Endothelial cell (in vitro differentiated cells): ENCODE results near the gene MLYCD. TPM values are rescaled to one million over a fixed set of nuclear protein-coding genes. Genes with fewer than 3 reads are reported as not detected.

Source experiments
- DNase-seq: peaks from one replicate; pipeline ENCODE4 v3.0.0; 2021; ENCODE audit warnings: low spot score
- H3K27ac Mint-ChIP-seq: one replicate; pipeline ENCODE4 v1.8.0; 2021; ENCODE audit warnings: mixed read lengths, inconsistent platforms; ENCODE audit not compliant: unreplicated experiment
- H3K27me3 Mint-ChIP-seq: one replicate; pipeline ENCODE4 v1.8.0; 2021; ENCODE audit warnings: mild to moderate bottlenecking, moderate library complexity, mixed read lengths, inconsistent platforms; ENCODE audit not compliant: unreplicated experiment
- H3K36me3 Mint-ChIP-seq: one replicate; pipeline ENCODE4 v1.8.0; 2021; ENCODE audit warnings: mild to moderate bottlenecking, low read depth, mixed read lengths, inconsistent platforms; ENCODE audit not compliant: unreplicated experiment
- H3K4me1 Mint-ChIP-seq: one replicate; pipeline ENCODE4 v1.8.0; 2021; ENCODE audit warnings: mild to moderate bottlenecking, mixed read lengths, inconsistent platforms; ENCODE audit not compliant: unreplicated experiment
- H3K4me3 Mint-ChIP-seq: one replicate; pipeline ENCODE4 v1.8.0; 2021; ENCODE audit warnings: mild to moderate bottlenecking, mixed read lengths, inconsistent platforms; ENCODE audit not compliant: unreplicated experiment
- H3K9me3 Mint-ChIP-seq: one replicate; pipeline ENCODE4 v1.8.0; 2021; ENCODE audit warnings: mixed read lengths, inconsistent platforms; ENCODE audit not compliant: unreplicated experiment
- CTCF ChIP-seq: fragments of 200-600 bp; sonication (generic); IDR thresholded peaks from one replicate; pipeline ENCODE4 v1.5.0; 2021; ENCODE audit warnings: antibody characterized with exemption; ENCODE audit not compliant: unreplicated experiment
- total RNA-seq: library from RNA; stranded (reverse); fragmentation: NEBNext Ultra II Directional; extraction: Animal tissue kit (Norgen Biotek cat#: 25700); gene quantifications from one replicate; pipeline ENCODE4 v1.2.1, GENCODE V29; 2021; ENCODE audit not compliant: unreplicated experiment

Gene MLYCD
- total RNA-seq, 1 donor from 2014 or later: 3.0 TPM

GRCh38 chr16:83895243-83895642, 3.7 kb upstream of the MLYCD start:
- DNase-seq: no peak
- Mint-ChIP-seq H3K4me1 (peaks cover 9% of the 10 kb centered on the region), H3K9me3 (peaks cover 4% of the 10 kb centered on the region), H3K27me3 (peaks cover 8% of the 10 kb centered on the region), H3K27ac (no peak overlapping the region), H3K4me3 (no peak overlapping the region), H3K36me3 (peaks cover 4% of the 10 kb centered on the region)
- TF ChIP-seq CTCF: no peak

GRCh38 chr16:83895942-83896341, 3.0 kb upstream of the MLYCD start:
- Mint-ChIP-seq H3K27me3 (peaks cover 8% of the 10 kb centered on the region), H3K9me3 (no peaks in the 10 kb centered on the region), H3K36me3 (no peaks in the 10 kb centered on the region), H3K4me1 (peaks cover 9% of the 10 kb centered on the region), H3K4me3 (no peak overlapping the region), H3K27ac (no peak overlapping the region)
- DNase-seq: no peak
- TF ChIP-seq CTCF: no peak

GRCh38 chr16:83899272-83899897, 470 bp downstream of the MLYCD start:
- DNase-seq: peak; percentile 61
- TF ChIP-seq CTCF: no peak
- Mint-ChIP-seq H3K9me3 (no peaks in the 10 kb centered on the region), H3K27me3 (peaks cover 7% of the 10 kb centered on the region), H3K4me3 (peak overlapping the region; percentile 95), H3K4me1 (peaks cover 9% of the 10 kb centered on the region), H3K27ac (peak overlapping the region; percentile 68), H3K36me3 (no peaks in the 10 kb centered on the region)

GRCh38 chr16:83899978-83900377, 1.1 kb downstream of the MLYCD start:
- H3K4me1 Mint-ChIP-seq: peaks cover 9% of the 10 kb centered on the region
- peaks cover 7% of the 10 kb centered on the region for H3K27me3 Mint-ChIP-seq
- no peak for TF ChIP-seq CTCF
- no peak for DNase-seq
- H3K36me3 Mint-ChIP-seq: no peaks in the 10 kb centered on the region
- H3K4me3 Mint-ChIP-seq: peak overlapping the region; percentile 95
- H3K27ac Mint-ChIP-seq: peak overlapping the region; percentile 68
- no peaks in the 10 kb centered on the region for H3K9me3 Mint-ChIP-seq

GRCh38 chr16:83900571-83900970, 1.7 kb downstream of the MLYCD start:
- H3K27me3 Mint-ChIP-seq: peaks cover 7% of the 10 kb centered on the region
- TF ChIP-seq CTCF: no peak
- peaks cover 9% of the 10 kb centered on the region for H3K4me1 Mint-ChIP-seq
- H3K9me3 Mint-ChIP-seq: no peaks in the 10 kb centered on the region
- H3K36me3 Mint-ChIP-seq: no peaks in the 10 kb centered on the region
- no peak overlapping the region for H3K4me3 Mint-ChIP-seq
- no peak for DNase-seq
- H3K27ac Mint-ChIP-seq: no peak overlapping the region
